DND-41 (cell line): Measurements from ENCODE around the gene ESRRA.
"Not testable (repeated sequence)": the region's sequence is repeated elsewhere in the genome, so short reads cannot be mapped to it uniquely, and the experiment has no call there.

Experiments used
- CTCF ChIP-seq: IDR thresholded peaks from 2 replicates; pipeline ENCODE4 v1.5.1; 2012; ENCODE audit warnings: borderline replicate concordance, low read length, moderate library complexity, mild to moderate bottlenecking; ENCODE audit not compliant: poor library complexity, severe bottlenecking; ENCODE audit errors: extremely low read depth
- EZH2 ChIP-seq: IDR thresholded peaks from 3 replicates; pipeline ENCODE4 v1.6.1; 2012; ENCODE audit warnings: borderline replicate concordance, low read depth, mild to moderate bottlenecking, moderate library complexity, low read length, inconsistent platforms; ENCODE audit not compliant: severe bottlenecking

DNA sequence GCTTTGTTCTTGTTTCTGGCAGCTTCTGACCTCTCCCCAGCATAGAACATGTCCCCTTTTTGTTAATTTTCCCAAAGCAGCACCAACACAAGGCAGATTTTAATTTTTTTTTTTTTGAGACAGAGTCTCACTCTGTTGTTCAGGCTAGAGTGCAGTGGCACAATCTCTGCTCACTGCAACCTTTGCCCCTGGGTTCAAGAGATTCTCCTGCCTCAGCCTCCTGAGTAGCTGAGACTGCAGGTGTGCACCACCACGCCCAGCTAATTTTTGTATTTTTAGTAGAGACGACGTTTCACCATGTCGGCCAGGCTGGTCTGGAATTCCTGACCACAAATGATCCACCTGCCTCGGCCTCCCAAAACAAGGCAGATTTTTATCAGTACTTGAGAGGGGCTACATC, 2.5 kb downstream of the ESRRA start:
- not testable (repeated sequence) for TF ChIP-seq CTCF, EZH2
